SK-N-MC (cell line): ENCODE measurements around the gene AHCY.

ENCODE experiments used
- EZH2 ChIP-seq: fragments of 200-600 bp; sonication (generic); IDR thresholded peaks from one replicate; pipeline ENCODE4 v1.6.1; 2017; ENCODE audit warnings: antibody characterized with exemption
- POLR2AphosphoS5 ChIP-seq: IDR thresholded peaks from 2 replicates; pipeline ENCODE4 v1.6.1; 2012; ENCODE audit warnings: mild to moderate bottlenecking, low read depth, low read length, borderline replicate concordance

DNA sequence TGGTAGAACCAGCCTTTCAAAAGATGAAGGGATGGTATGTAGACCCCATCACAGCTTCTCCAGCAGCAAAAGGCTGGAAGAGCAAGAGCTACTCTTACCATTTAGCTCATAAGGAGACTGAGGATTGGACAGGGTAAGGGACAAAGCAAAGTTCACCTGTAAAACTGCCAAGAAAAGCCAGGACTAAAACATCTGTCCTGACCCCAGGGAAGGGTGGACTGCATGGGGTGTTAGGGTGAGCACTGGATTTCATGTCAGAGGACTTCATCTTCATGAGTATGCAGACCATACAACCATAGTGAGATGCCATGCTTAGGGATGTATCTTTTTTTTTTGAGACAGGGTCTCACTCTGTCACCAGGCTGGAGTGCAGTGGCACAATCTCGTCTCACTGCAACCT is 19.3 kb downstream of the AHCY start:
- no peak for TF ChIP-seq EZH2
- TF ChIP-seq POLR2AphosphoS5 = no peak
